GM23338 (cell line): ENCODE measurements around the gene TNS3.
"Not testable (repeated sequence)": the region's sequence is repeated elsewhere in the genome, so short reads cannot be mapped to it uniquely, and the experiment has no call there.

Experiments used
- CREB1 ChIP-seq: fragments of 250-450 bp; sonication (Bioruptor Pico); IDR thresholded peaks from 2 replicates; pipeline ENCODE4 v1.5.0; 2020; ENCODE audit warnings: low read depth, mild to moderate bottlenecking, moderate library complexity
- CTCF ChIP-seq, 2 experiments: fragments of 200-600 bp in 1 of 2; sonication (generic) in 1 of 2; conservative IDR thresholded peaks; 2 replicates each; pipeline versions ENCODE4 v1.5.1 to v1.6.1; 2016 to 2017; ENCODE audit warnings: antibody characterized with exemption in 2 of 2, low read depth in 2 of 2, mild to moderate bottlenecking in 2 of 2, moderate library complexity in 1 of 2
- JUNB ChIP-seq: IDR thresholded peaks from one replicate; pipeline ENCODE4 v1.6.1; 2016; ENCODE audit warnings: antibody characterized with exemption; ENCODE audit not compliant: unreplicated experiment
- NANOG ChIP-seq: IDR thresholded peaks from 2 replicates; pipeline ENCODE4 v1.6.1; 2016; ENCODE audit warnings: antibody characterized with exemption, borderline replicate concordance
- POLR2AphosphoS5 ChIP-seq: IDR thresholded peaks from 2 replicates; pipeline ENCODE4 v1.6.1; 2016; ENCODE audit warnings: antibody characterized with exemption, low read depth
- REST ChIP-seq: IDR thresholded peaks from one replicate; pipeline ENCODE4 v1.6.1; 2018; ENCODE audit warnings: antibody characterized with exemption; ENCODE audit not compliant: unreplicated experiment

GRCh38 chr7:47541485-47541884 is 40.4 kb downstream of the TNS3 start:
- not testable (repeated sequence) for TF ChIP-seq CREB1; CTCF (conservative IDR thresholded peaks at IDR 0.05; ENCODE audit: low read depth in 2 of 2); POLR2AphosphoS5; NANOG; REST; JUNB
